ENCODE measurements around the gene TPI1. TPM values are rescaled to one million over a fixed set of nuclear protein-coding genes. Genes with fewer than 3 reads are reported as not detected.
A peak's percentile ranks its signal among the peaks of the same experiment; 100 is the strongest.
"Not testable (repeated sequence)": the region's sequence is repeated elsewhere in the genome, so short reads cannot be mapped to it uniquely, and the experiment has no call there.

TPI1 gene
- total RNA-seq, 1 experiment from 2014 or later, result 675 TPM

GRCh38 chr12:6869049-6870021, 2.0 kb downstream of the TPI1 start:
- DNase-seq (ENCODE audit: low spot score), result peak; percentile 51

GRCh38 chr12:6870304-6870703, 3.0 kb downstream of the TPI1 start:
- not testable (repeated sequence) for DNase-seq (ENCODE audit: low spot score)

GRCh38 chr12:6871052-6871957, 4.0 kb downstream of the TPI1 start:
- DNase-seq (ENCODE audit: low spot score), result no peak

- DNase-seq (ENCODE audit: low spot score), result no peak
Observed at GRCh38 chr12:6872073-6873048, 5.0 kb downstream of the TPI1 start.

- DNase-seq (ENCODE audit: low spot score), result peak; percentile 71
Observed at GRCh38 chr12:6873094-6874014, 6.0 kb downstream of the TPI1 start, which contains the start of gene SPSB2. TSS of gene SPSB2 (minus strand) at chr12:6873303. CDS start at chr12:6872901, 402 bp downstream.

- not testable (repeated sequence) for DNase-seq (ENCODE audit: low spot score)
Observed at GRCh38 chr12:6874015-6874368, 6.7 kb downstream of the TPI1 start.

GRCh38 chr12:6879824-6880223, 12.5 kb downstream of the TPI1 start:
- DNase-seq (ENCODE audit: low spot score), result not testable (repeated sequence)

GRCh38 chr12:6883252-6883651, 15.9 kb downstream of the TPI1 start:
- no peak for DNase-seq (ENCODE audit: low spot score)

GRCh38 chr12:6883683-6884082, 16.4 kb downstream of the TPI1 start:
- no peak for DNase-seq (ENCODE audit: low spot score)

GRCh38 chr12:6884539-6884938, 17.2 kb downstream of the TPI1 start:
- no peak for DNase-seq (ENCODE audit: low spot score)

- not testable (repeated sequence) for DNase-seq (ENCODE audit: low spot score)
Observed at GRCh38 chr12:6886206-6886999, 19.1 kb downstream of the TPI1 start.

- DNase-seq (ENCODE audit: low spot score), result no peak
Observed at GRCh38 chr12:6887460-6887859, 20.1 kb downstream of the TPI1 start.

GRCh38 chr12:6888360-6888759, 21.0 kb downstream of the TPI1 start:
- DNase-seq (ENCODE audit: low spot score), result no peak

- DNase-seq (ENCODE audit: low spot score), result not testable (repeated sequence)
Observed at GRCh38 chr12:6888794-6889193, 21.5 kb downstream of the TPI1 start.

- not testable (repeated sequence) for DNase-seq (ENCODE audit: low spot score)
Observed at GRCh38 chr12:6889775-6890573, 22.6 kb downstream of the TPI1 start.

- peak; percentile 76 for DNase-seq (ENCODE audit: low spot score)
Observed at GRCh38 chr12:6890789-6891645, 23.7 kb downstream of the TPI1 start.

- no peak for DNase-seq (ENCODE audit: low spot score)
Observed at GRCh38 chr12:6891646-6892001, 24.3 kb downstream of the TPI1 start.
